ENCODE measurements around the gene HAL. TPM values are rescaled to one million over a fixed set of nuclear protein-coding genes. Genes with fewer than 3 reads are reported as not detected.
A peak's percentile ranks its signal among the peaks of the same experiment; 100 is the strongest.

Gene HAL
- polyA plus RNA-seq, 4 donors: 0.31 to 8.7 (median 1.1) TPM

GRCh38 chr12:96036765-96037455, 40.8 kb upstream of the HAL start:
- Histone ChIP-seq H3K4me3 (ENCODE audit: low read depth in 1 of 3, low read length in 3 of 3) (no peak overlapping the region), H3K36me3 (ENCODE audit: control insufficient read depth in 3 of 3, insufficient read depth in 2 of 3, low read depth in 1 of 3, low read length in 3 of 3) (no peaks in the 10 kb centered on the region), H3K27me3 (ENCODE audit: control insufficient read depth in 3 of 3, insufficient read depth in 3 of 3, low read length in 3 of 3) (no peaks in the 10 kb centered on the region), H3K27ac (ENCODE audit: low read depth in 1 of 3, low read length in 2 of 3) (no peak overlapping the region), H3K4me1 (ENCODE audit: control insufficient read depth in 3 of 3, insufficient read depth in 2 of 3, low read depth in 1 of 3, low read length in 2 of 3) (peaks cover 0 to 8% (median 2%) of the 10 kb centered on the region in 3 donors), H3K9me3 (ENCODE audit: control insufficient read depth in 2 of 2, insufficient read depth in 1 of 2, low read depth in 1 of 2, low read length in 1 of 2) (no peaks in the 10 kb centered on the region)
- FAIRE-seq (no peak), DNase-seq (no peak)
- 91 to 96% (median 94%) methylated on average over 8 of the region's 8 CpGs for WGBS, 3 donors

GRCh38 chr12:96035283-96036236, 39.4 kb upstream of the HAL start, which contains the start of gene LTA4H:
LTA4H (minus strand) TSS chr12:96035587; CDS start chr12:96035519, 68 bp downstream.
- FAIRE-seq: no peak

GRCh38 chr12:96034621-96035282, 38.6 kb upstream of the HAL start:
- Histone ChIP-seq H3K36me3 (ENCODE audit: control insufficient read depth in 3 of 3, insufficient read depth in 2 of 3, low read depth in 1 of 3, low read length in 3 of 3) (no peaks in the 10 kb centered on the region), H3K27ac (ENCODE audit: low read depth in 1 of 3, low read length in 2 of 3) (peak overlapping the region; percentile 7 to 94 (median 76)), H3K4me3 (ENCODE audit: low read depth in 1 of 3, low read length in 3 of 3) (peak overlapping the region; percentile 62 to 96 (median 75)), H3K27me3 (ENCODE audit: control insufficient read depth in 3 of 3, insufficient read depth in 3 of 3, low read length in 3 of 3) (no peaks in the 10 kb centered on the region), H3K9me3 (ENCODE audit: control insufficient read depth in 2 of 2, insufficient read depth in 1 of 2, low read depth in 1 of 2, low read length in 1 of 2) (no peaks in the 10 kb centered on the region), H3K4me1 (ENCODE audit: control insufficient read depth in 3 of 3, insufficient read depth in 2 of 3, low read depth in 1 of 3, low read length in 2 of 3) (peaks cover 0 to 5% (median 2%) of the 10 kb centered on the region in 3 donors)
- DNase-seq: peak; percentile 37 to 55
- no peak for FAIRE-seq
- WGBS, 3 donors: 1 to 5% (median 4%) methylated on average over 25 of the region's 25 CpGs

More at GRCh38 chr12:96035283-96036236, 39.4 kb upstream of the HAL start, which contains the start of gene LTA4H:
- WGBS, 3 donors: 0 to 1% (median 0%) methylated on average over 55 of the region's 55 CpGs
- H3K36me3 ChIP-seq (ENCODE audit: control insufficient read depth in 3 of 3, insufficient read depth in 2 of 3, low read depth in 1 of 3, low read length in 3 of 3): no peaks in the 10 kb centered on the region
- peak; percentile 99 to 100 for DNase-seq
- peaks cover 0 to 8% (median 2%) of the 10 kb centered on the region in 3 donors for H3K4me1 ChIP-seq (ENCODE audit: control insufficient read depth in 3 of 3, insufficient read depth in 2 of 3, low read depth in 1 of 3, low read length in 2 of 3)
- H3K4me3 ChIP-seq (ENCODE audit: low read depth in 1 of 3, low read length in 3 of 3): peak within 1 kb of the TSS; percentile 62 to 96 (median 75)
- H3K9me3 ChIP-seq (ENCODE audit: control insufficient read depth in 2 of 2, insufficient read depth in 1 of 2, low read depth in 1 of 2, low read length in 1 of 2): no peaks in the 10 kb centered on the region
- peak within 1 kb of the TSS; percentile 7 to 94 (median 76) for H3K27ac ChIP-seq (ENCODE audit: low read depth in 1 of 3, low read length in 2 of 3)
- H3K27me3 ChIP-seq (ENCODE audit: control insufficient read depth in 3 of 3, insufficient read depth in 3 of 3, low read length in 3 of 3): no peaks in the 10 kb centered on the region

GRCh38 chr12:96033549-96034389, 37.6 kb upstream of the HAL start:
- no peaks in the 10 kb centered on the region for H3K9me3 ChIP-seq (ENCODE audit: control insufficient read depth in 2 of 2, insufficient read depth in 1 of 2, low read depth in 1 of 2, low read length in 1 of 2)
- FAIRE-seq (no peak), DNase-seq (peak; percentile 80 to 88)
- WGBS, 3 donors: 17 to 53% (median 38%) methylated on average over 7 of the region's 7 CpGs
- H3K36me3 ChIP-seq (ENCODE audit: control insufficient read depth in 3 of 3, insufficient read depth in 2 of 3, low read depth in 1 of 3, low read length in 3 of 3): no peaks in the 10 kb centered on the region
- peak overlapping the region in 1 of 3 donors; percentile 94 for H3K27ac ChIP-seq (ENCODE audit: low read depth in 1 of 3, low read length in 2 of 3)
- no peaks in the 10 kb centered on the region for H3K27me3 ChIP-seq (ENCODE audit: control insufficient read depth in 3 of 3, insufficient read depth in 3 of 3, low read length in 3 of 3)
- peak overlapping the region in 2 of 3 donors; percentile 35 to 96 for H3K4me3 ChIP-seq (ENCODE audit: low read depth in 1 of 3, low read length in 3 of 3)
- H3K4me1 ChIP-seq (ENCODE audit: control insufficient read depth in 3 of 3, insufficient read depth in 2 of 3, low read depth in 1 of 3, low read length in 2 of 3): peaks cover 0 to 5% (median 2%) of the 10 kb centered on the region in 3 donors

- H3K27ac ChIP-seq (ENCODE audit: low read depth in 1 of 3, low read length in 2 of 3): no peak overlapping the region
- H3K27me3 ChIP-seq (ENCODE audit: control insufficient read depth in 3 of 3, insufficient read depth in 3 of 3, low read length in 3 of 3): no peaks in the 10 kb centered on the region
- 81 to 95% (median 89%) methylated on average over 2 of the region's 2 CpGs for WGBS, 3 donors
- FAIRE-seq: no peak
- no peaks in the 10 kb centered on the region for H3K9me3 ChIP-seq (ENCODE audit: control insufficient read depth in 2 of 2, insufficient read depth in 1 of 2, low read depth in 1 of 2, low read length in 1 of 2)
- peaks cover 0 to 8% (median 0%) of the 10 kb centered on the region in 3 donors for H3K36me3 ChIP-seq (ENCODE audit: control insufficient read depth in 3 of 3, insufficient read depth in 2 of 3, low read depth in 1 of 3, low read length in 3 of 3)
- no peak overlapping the region for H3K4me3 ChIP-seq (ENCODE audit: low read depth in 1 of 3, low read length in 3 of 3)
- DNase-seq: no peak
- H3K4me1 ChIP-seq (ENCODE audit: control insufficient read depth in 3 of 3, insufficient read depth in 2 of 3, low read depth in 1 of 3, low read length in 2 of 3): peaks cover 0 to 5% (median 2%) of the 10 kb centered on the region in 3 donors
Observed at GRCh38 chr12:96029826-96030225, 33.7 kb upstream of the HAL start.

- DNase-seq (no peak), FAIRE-seq (no peak)
- Histone ChIP-seq H3K27me3 (ENCODE audit: control insufficient read depth in 3 of 3, insufficient read depth in 3 of 3, low read length in 3 of 3) (no peaks in the 10 kb centered on the region), H3K9me3 (ENCODE audit: control insufficient read depth in 2 of 2, insufficient read depth in 1 of 2, low read depth in 1 of 2, low read length in 1 of 2) (no peaks in the 10 kb centered on the region), H3K36me3 (ENCODE audit: control insufficient read depth in 3 of 3, insufficient read depth in 2 of 3, low read depth in 1 of 3, low read length in 3 of 3) (peaks cover 0 to 12% (median 0%) of the 10 kb centered on the region in 3 donors), H3K4me1 (ENCODE audit: control insufficient read depth in 3 of 3, insufficient read depth in 2 of 3, low read depth in 1 of 3, low read length in 2 of 3) (no peaks in the 10 kb centered on the region), H3K4me3 (ENCODE audit: low read depth in 1 of 3, low read length in 3 of 3) (no peak overlapping the region), H3K27ac (ENCODE audit: low read depth in 1 of 3, low read length in 2 of 3) (no peak overlapping the region)
- WGBS, 3 donors: 54 to 70% (median 56%) methylated on average over 1 of the region's 1 CpG
Observed at GRCh38 chr12:96028538-96028937, 32.4 kb upstream of the HAL start.

- DNase-seq: no peak
- 95 to 100% (median 98%) methylated on average over 1 of the region's 1 CpG for WGBS, 3 donors
- peaks cover 6 to 17% (median 7%) of the 10 kb centered on the region in 3 donors for H3K36me3 ChIP-seq (ENCODE audit: control insufficient read depth in 3 of 3, insufficient read depth in 2 of 3, low read depth in 1 of 3, low read length in 3 of 3)
- no peaks in the 10 kb centered on the region for H3K4me1 ChIP-seq (ENCODE audit: control insufficient read depth in 3 of 3, insufficient read depth in 2 of 3, low read depth in 1 of 3, low read length in 2 of 3)
- H3K9me3 ChIP-seq (ENCODE audit: control insufficient read depth in 2 of 2, insufficient read depth in 1 of 2, low read depth in 1 of 2, low read length in 1 of 2): no peaks in the 10 kb centered on the region
- H3K4me3 ChIP-seq (ENCODE audit: low read depth in 1 of 3, low read length in 3 of 3): no peak overlapping the region
- no peaks in the 10 kb centered on the region for H3K27me3 ChIP-seq (ENCODE audit: control insufficient read depth in 3 of 3, insufficient read depth in 3 of 3, low read length in 3 of 3)
- H3K27ac ChIP-seq (ENCODE audit: low read depth in 1 of 3, low read length in 2 of 3): no peak overlapping the region
- FAIRE-seq: no peak
Observed at GRCh38 chr12:96026331-96026730, 30.2 kb upstream of the HAL start.
